Measurements from ENCODE around the gene ABHD14A. TPM values are rescaled to one million over a fixed set of nuclear protein-coding genes. Genes with fewer than 3 reads are reported as not detected.
A peak's percentile ranks its signal among the peaks of the same experiment; 100 is the strongest.

ABHD14A gene
- polyA plus RNA-seq, 1 of the 3 experiments (the other 2 are of a cell fraction) = 31.5 TPM

DNA sequence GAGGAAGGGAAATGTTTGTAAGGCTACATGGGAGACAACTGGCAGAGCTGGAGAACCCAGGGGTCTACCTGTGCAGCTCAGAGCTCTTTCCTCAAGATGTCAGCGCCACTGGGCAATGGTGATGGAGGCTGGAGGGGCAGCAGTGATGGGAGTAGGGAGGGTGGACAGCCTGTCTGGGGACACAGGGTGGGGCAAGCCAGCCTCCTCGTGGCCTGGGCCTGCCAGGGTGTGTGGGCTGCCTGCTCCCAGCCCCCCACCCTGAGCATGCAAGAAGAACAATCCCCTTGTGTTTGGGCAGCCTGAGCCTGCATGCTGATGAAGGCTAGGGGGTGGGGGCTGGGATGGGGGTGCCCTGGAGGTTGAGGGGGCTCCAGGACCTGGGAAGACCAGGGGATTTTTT, 8.8 kb upstream of the ABHD14A start (continued):
- TF ChIP-seq EP300 (IDR thresholded peaks at IDR 0.05; ENCODE audit: borderline replicate concordance in 1 of 2, low read depth in 1 of 2, low read length in 1 of 2) = no peak
- TF ChIP-seq, protein P1, sequence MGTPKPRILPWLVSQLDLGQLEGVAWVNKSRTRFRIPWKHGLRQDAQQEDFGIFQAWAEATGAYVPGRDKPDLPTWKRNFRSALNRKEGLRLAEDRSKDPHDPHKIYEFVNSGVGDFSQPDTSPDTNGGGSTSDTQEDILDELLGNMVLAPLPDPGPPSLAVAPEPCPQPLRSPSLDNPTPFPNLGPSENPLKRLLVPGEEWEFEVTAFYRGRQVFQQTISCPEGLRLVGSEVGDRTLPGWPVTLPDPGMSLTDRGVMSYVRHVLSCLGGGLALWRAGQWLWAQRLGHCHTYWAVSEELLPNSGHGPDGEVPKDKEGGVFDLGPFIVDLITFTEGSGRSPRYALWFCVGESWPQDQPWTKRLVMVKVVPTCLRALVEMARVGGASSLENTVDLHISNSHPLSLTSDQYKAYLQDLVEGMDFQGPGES (IDR thresholded peaks at IDR 0.05; ENCODE audit: low read depth, low read length) = no peak

DNA sequence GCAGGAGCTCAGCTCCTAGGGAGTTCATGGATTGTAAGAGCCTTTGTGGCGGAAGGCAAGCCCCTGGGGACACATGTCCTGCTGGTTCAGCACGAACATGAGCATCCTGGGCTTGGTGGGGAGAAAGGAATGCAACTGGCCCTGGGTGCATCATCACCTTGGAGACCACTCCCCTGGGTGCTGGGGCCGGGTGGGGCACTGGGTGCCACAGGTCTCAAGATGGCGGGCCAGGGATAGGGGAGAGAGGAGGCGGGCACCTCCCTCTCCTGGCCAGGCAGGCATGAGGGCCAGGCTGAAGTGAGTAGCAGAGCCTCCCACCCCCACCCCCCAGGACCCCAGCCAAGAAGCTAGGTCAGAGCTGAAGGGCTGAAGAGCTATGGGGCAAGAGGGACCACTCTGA, 8.4 kb upstream of the ABHD14A start:
- no peak for DNase-seq
- H3K4me1 ChIP-seq (ENCODE audit: control insufficient read depth in 1 of 2, insufficient read depth in 2 of 2, low read depth in 1 of 2, low read length in 1 of 2) = peaks cover 4 to 66% of the 10 kb centered on the region in 2 experiments; a peak in 2 of 4 replicates
- no peaks in the 10 kb centered on the region for H3K9me3 ChIP-seq
- H4K20me1 ChIP-seq (ENCODE audit: insufficient read depth) = 0 out of 2 replicates have a peak, but pooled peaks cover 4% of the 10 kb centered on the region
- TF ChIP-seq POLR2AphosphoS5 (IDR thresholded peaks at IDR 0.05; ENCODE audit: low read depth, low read length) (no peak), NRF1 (IDR thresholded peaks at IDR 0.05; ENCODE audit: low read depth, low read length) (no peak), ZBTB33 (IDR thresholded peaks at IDR 0.05; ENCODE audit: borderline replicate concordance, low read depth) (no peak)
- peaks cover 12% of the 10 kb centered on the region for H3F3A ChIP-seq (replicated peaks; ENCODE audit: insufficient read depth)
- 100% methylated on average over 3 of the region's 5 CpGs for WGBS (ENCODE audit: low lambda C conversion rate)
- CTCF ChIA-PET = interaction anchor here (1.0 to 10.7 kb wide), 5 partner anchors 7 to 36 kb away, joined by 3 to 84 read pairs (median 10); partner anchors contain the start of genes ABHD14A, ABHD14B, GPR62 and PARP3
- H3K9me2 ChIP-seq = no peaks in the 10 kb centered on the region
- POLR2A ChIA-PET = interaction anchor here (3.9 kb wide), 1 partner anchor 24 kb away, joined by 19 read pairs; the partner anchor contains the start of genes PARP3 and RRP9
- H3K4me3 ChIP-seq (ENCODE audit: low read depth in 2 of 2, low read length in 1 of 2) = peak overlapping the region; percentile 76 to 79
- H2AFZ ChIP-seq (ENCODE audit: low read depth) = no peak overlapping the region
- no peaks in the 10 kb centered on the region for H3K27me3 ChIP-seq (ENCODE audit: insufficient read depth)
- peak overlapping the region; percentile 79 for H3K9ac ChIP-seq
- H3K36me3 ChIP-seq (replicated peaks in 1 of 2; ENCODE audit: control insufficient read depth in 1 of 2, insufficient read depth in 2 of 2, low read length in 1 of 2) = peaks cover 0 to 1% of the 10 kb centered on the region in 2 experiments
- H3K79me2 ChIP-seq (ENCODE audit: insufficient read depth) = peaks cover 39% of the 10 kb centered on the region
- H3K4me2 ChIP-seq = peak overlapping the region; percentile 99
- H3K27ac ChIP-seq (ENCODE audit: low read depth in 2 of 2, low read length in 1 of 2) = peak overlapping the region in 1 of 2 experiments; percentile 74; a peak in 3 of 4 replicates

- POLR2A ChIA-PET = interaction anchor here (3.9 kb wide), 1 partner anchor 25 kb away, joined by 19 read pairs; the partner anchor contains the start of genes PARP3 and RRP9
- CTCF ChIA-PET = interaction anchor here (0.7 to 10.7 kb wide), 7 partner anchors 7 to 154 kb away, joined by 3 to 84 read pairs (median 10); partner anchors contain the start of genes ABHD14A, ABHD14B, ACY1 and DUSP7
- peaks cover 39% of the 10 kb centered on the region for H3K79me2 ChIP-seq (ENCODE audit: insufficient read depth)
- peak; percentile 58 for DNase-seq
- H3K9ac ChIP-seq = peak overlapping the region; percentile 79
- H3K27ac ChIP-seq (ENCODE audit: low read depth in 2 of 2, low read length in 1 of 2) = peak overlapping the region; percentile 35 to 74; a peak in 3 of 4 replicates
- H4K20me1 ChIP-seq (ENCODE audit: insufficient read depth) = 0 out of 2 replicates have a peak, but pooled peaks cover 4% of the 10 kb centered on the region
- peak overlapping the region; percentile 63; the same call in 1 of the 2 replicates for H2AFZ ChIP-seq (ENCODE audit: low read depth)
- no peaks in the 10 kb centered on the region for H3K9me3 ChIP-seq
- H3K4me3 ChIP-seq (ENCODE audit: low read depth in 2 of 2, low read length in 1 of 2) = peak overlapping the region; percentile 76 to 79
- no peaks in the 10 kb centered on the region for H3K27me3 ChIP-seq (ENCODE audit: insufficient read depth)
- H3K4me2 ChIP-seq = peak overlapping the region; percentile 99
- no peaks in the 10 kb centered on the region for H3K9me2 ChIP-seq
- H3K36me3 ChIP-seq (replicated peaks in 1 of 2; ENCODE audit: control insufficient read depth in 1 of 2, insufficient read depth in 2 of 2, low read length in 1 of 2) = no peaks in the 10 kb centered on the region
- peaks cover 12% of the 10 kb centered on the region for H3F3A ChIP-seq (replicated peaks; ENCODE audit: insufficient read depth)
- H3K4me1 ChIP-seq (ENCODE audit: control insufficient read depth in 1 of 2, insufficient read depth in 2 of 2, low read depth in 1 of 2, low read length in 1 of 2) = peaks cover 4 to 67% of the 10 kb centered on the region in 2 experiments; a peak in 2 of 4 replicates
- 17% methylated on average over 5 of the region's 33 CpGs for WGBS (ENCODE audit: low lambda C conversion rate)
- TF ChIP-seq TEAD4 (IDR thresholded peaks at IDR 0.05; ENCODE audit: borderline replicate concordance, insufficient read depth) = no peak
- no peak for TF ChIP-seq POLR2AphosphoS5 (IDR thresholded peaks at IDR 0.05; ENCODE audit: low read depth, low read length)
- no peak for TF ChIP-seq RFX5 (IDR thresholded peaks at IDR 0.05; ENCODE audit: low read length)
- TF ChIP-seq RAD21 (IDR thresholded peaks at IDR 0.05; ENCODE audit: low read length) = no peak
- TF ChIP-seq, protein P2, sequence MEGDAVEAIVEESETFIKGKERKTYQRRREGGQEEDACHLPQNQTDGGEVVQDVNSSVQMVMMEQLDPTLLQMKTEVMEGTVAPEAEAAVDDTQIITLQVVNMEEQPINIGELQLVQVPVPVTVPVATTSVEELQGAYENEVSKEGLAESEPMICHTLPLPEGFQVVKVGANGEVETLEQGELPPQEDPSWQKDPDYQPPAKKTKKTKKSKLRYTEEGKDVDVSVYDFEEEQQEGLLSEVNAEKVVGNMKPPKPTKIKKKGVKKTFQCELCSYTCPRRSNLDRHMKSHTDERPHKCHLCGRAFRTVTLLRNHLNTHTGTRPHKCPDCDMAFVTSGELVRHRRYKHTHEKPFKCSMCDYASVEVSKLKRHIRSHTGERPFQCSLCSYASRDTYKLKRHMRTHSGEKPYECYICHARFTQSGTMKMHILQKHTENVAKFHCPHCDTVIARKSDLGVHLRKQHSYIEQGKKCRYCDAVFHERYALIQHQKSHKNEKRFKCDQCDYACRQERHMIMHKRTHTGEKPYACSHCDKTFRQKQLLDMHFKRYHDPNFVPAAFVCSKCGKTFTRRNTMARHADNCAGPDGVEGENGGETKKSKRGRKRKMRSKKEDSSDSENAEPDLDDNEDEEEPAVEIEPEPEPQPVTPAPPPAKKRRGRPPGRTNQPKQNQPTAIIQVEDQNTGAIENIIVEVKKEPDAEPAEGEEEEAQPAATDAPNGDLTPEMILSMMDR (IDR thresholded peaks at IDR 0.05) = no peak
- no peak for TF ChIP-seq CHD2 (IDR thresholded peaks at IDR 0.05; ENCODE audit: low read length, partially characterized antibody)
- TF ChIP-seq RXRA (IDR thresholded peaks at IDR 0.05; ENCODE audit: borderline replicate concordance, low read depth) = no peak
- TF ChIP-seq USF1 (IDR thresholded peaks at IDR 0.05; ENCODE audit: borderline replicate concordance, low read depth) = no peak
- TF ChIP-seq TCF12 (IDR thresholded peaks at IDR 0.05) = no peak
- no peak for TF ChIP-seq MEF2A (IDR thresholded peaks at IDR 0.05; ENCODE audit: borderline replicate concordance, low read depth)
- TF ChIP-seq GABPA (IDR thresholded peaks at IDR 0.05; ENCODE audit: low read depth) = no peak
- no peak for TF ChIP-seq JUND (IDR thresholded peaks at IDR 0.05)
- no peak for TF ChIP-seq USF2 (IDR thresholded peaks at IDR 0.05; ENCODE audit: borderline replicate concordance, low read depth, low read length)
- TF ChIP-seq NRF1 (IDR thresholded peaks at IDR 0.05; ENCODE audit: low read depth, low read length) = no peak
- no peak for TF ChIP-seq NFIC (IDR thresholded peaks at IDR 0.05; ENCODE audit: borderline replicate concordance)
These were observed 7.9 kb upstream of the ABHD14A start for GRCh38 chr3:51966922-51967383.

Data from SK-N-SH (cell line).